SK-N-SH (cell line): Measurements from ENCODE around the gene TADA2B.

Experiments used
- EZH2phosphoT487 ChIP-seq: fragments of 200-600 bp; sonication (generic); IDR thresholded peaks from 2 replicates; pipeline ENCODE4 v1.6.1; 2017; ENCODE audit warnings: low read depth, mixed run types, mild to moderate bottlenecking, antibody characterized with exemption, moderate library complexity, borderline replicate concordance
- GATA2 ChIP-seq: sonication (generic); formaldehyde crosslinking; IDR thresholded peaks from 2 replicates; pipeline ENCODE4 v1.5.0; 2020; ENCODE audit warnings: mild to moderate bottlenecking, missing genetic modification reagents
- MAX ChIP-seq: IDR thresholded peaks from 2 replicates; pipeline ENCODE4 v1.4.0; 2012; ENCODE audit warnings: low read depth
- MEF2A ChIP-seq: IDR thresholded peaks from 2 replicates; pipeline ENCODE4 v1.4.0; 2012; ENCODE audit warnings: low read depth, borderline replicate concordance
- POLR2AphosphoS5 ChIP-seq: IDR thresholded peaks from 2 replicates; pipeline ENCODE4 v1.6.1; 2012; ENCODE audit warnings: low read depth, low read length
- RFX5 ChIP-seq: IDR thresholded peaks from 2 replicates; pipeline ENCODE4 v1.6.1; 2012; ENCODE audit warnings: mild to moderate bottlenecking, improper control_type of control experiment, low read length
- SMC3 ChIP-seq: IDR thresholded peaks from 2 replicates; pipeline ENCODE4 v1.6.1; 2012; ENCODE audit warnings: low read depth, low read length, improper control_type of control experiment
- TAF1 ChIP-seq: IDR thresholded peaks from 2 replicates; pipeline ENCODE4 v1.6.1; 2012; ENCODE audit warnings: low read depth, mild to moderate bottlenecking, low read length, moderate library complexity, borderline replicate concordance
- TCF12 ChIP-seq: IDR thresholded peaks from 2 replicates; pipeline ENCODE4 v1.4.0; 2012
- TF ChIP-seq, protein P1 (sequence below): fragments of 200-600 bp; sonication (generic); IDR thresholded peaks from 2 replicates; pipeline ENCODE4 v1.6.1; 2017; ENCODE audit warnings: antibody characterized with exemption, mild to moderate bottlenecking, moderate library complexity
- TF ChIP-seq, protein P2 (sequence below): IDR thresholded peaks from 2 replicates; pipeline ENCODE4 v1.4.0; 2012; ENCODE audit warnings: low read depth, borderline replicate concordance
- TF ChIP-seq, protein P3 (sequence below): IDR thresholded peaks from 2 replicates; pipeline ENCODE4 v1.4.0; 2012; ENCODE audit warnings: low read depth, borderline replicate concordance

DNA sequence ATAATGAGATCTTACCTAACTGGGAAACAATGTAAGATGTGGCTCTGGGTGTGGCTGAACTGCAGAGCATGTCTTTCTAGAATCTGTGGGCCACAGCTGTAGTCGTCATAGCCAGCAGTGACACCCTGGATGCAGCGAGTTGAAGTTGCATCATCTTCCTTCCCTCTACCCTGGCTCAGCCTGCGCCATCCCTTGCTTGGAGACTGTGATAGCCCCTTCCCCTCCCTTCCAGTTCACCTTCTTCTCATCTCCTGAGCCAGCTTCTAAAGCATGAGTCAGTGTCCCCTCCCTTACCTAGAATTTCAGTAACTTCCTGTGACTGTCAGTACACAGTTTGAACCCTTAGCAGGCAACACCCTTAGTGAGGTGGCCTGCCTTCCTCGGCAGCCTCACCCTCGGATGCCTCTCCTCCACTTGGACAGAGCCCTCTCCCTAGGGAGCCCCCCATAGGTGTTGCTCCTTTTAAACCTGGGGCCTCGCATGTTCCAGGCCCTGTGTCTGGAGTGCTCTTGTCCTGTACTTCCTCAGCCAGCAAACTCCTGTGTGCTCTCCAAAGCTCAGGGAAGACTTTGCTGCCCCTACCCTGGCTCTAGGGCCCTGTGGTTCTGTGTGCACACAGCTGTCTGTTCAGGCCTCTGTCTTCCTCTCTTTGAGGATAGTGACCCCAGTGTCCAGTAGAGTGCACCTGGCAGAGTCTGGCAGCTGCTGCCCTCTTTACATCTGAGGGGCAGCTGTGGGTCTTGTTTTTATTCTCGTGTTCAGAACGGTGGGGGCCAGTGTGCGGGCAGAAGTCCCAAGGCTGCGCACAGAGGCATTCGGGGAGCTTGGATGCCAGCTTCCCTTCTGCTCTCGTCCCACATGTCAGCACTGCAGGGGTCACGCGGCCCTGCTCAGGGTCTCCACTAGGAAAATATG is 43.7 kb upstream of the TADA2B start:
- TF ChIP-seq TCF12: no peak
- TF ChIP-seq SMC3: no peak
- TF ChIP-seq, protein P1, sequence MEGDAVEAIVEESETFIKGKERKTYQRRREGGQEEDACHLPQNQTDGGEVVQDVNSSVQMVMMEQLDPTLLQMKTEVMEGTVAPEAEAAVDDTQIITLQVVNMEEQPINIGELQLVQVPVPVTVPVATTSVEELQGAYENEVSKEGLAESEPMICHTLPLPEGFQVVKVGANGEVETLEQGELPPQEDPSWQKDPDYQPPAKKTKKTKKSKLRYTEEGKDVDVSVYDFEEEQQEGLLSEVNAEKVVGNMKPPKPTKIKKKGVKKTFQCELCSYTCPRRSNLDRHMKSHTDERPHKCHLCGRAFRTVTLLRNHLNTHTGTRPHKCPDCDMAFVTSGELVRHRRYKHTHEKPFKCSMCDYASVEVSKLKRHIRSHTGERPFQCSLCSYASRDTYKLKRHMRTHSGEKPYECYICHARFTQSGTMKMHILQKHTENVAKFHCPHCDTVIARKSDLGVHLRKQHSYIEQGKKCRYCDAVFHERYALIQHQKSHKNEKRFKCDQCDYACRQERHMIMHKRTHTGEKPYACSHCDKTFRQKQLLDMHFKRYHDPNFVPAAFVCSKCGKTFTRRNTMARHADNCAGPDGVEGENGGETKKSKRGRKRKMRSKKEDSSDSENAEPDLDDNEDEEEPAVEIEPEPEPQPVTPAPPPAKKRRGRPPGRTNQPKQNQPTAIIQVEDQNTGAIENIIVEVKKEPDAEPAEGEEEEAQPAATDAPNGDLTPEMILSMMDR: no peak
- no peak for TF ChIP-seq MEF2A
- TF ChIP-seq MAX: no peak
- TF ChIP-seq EZH2phosphoT487: no peak
- no peak for TF ChIP-seq GATA2 (CRISPR knock-in tag)
- TF ChIP-seq POLR2AphosphoS5: no peak
- TF ChIP-seq, protein P2, sequence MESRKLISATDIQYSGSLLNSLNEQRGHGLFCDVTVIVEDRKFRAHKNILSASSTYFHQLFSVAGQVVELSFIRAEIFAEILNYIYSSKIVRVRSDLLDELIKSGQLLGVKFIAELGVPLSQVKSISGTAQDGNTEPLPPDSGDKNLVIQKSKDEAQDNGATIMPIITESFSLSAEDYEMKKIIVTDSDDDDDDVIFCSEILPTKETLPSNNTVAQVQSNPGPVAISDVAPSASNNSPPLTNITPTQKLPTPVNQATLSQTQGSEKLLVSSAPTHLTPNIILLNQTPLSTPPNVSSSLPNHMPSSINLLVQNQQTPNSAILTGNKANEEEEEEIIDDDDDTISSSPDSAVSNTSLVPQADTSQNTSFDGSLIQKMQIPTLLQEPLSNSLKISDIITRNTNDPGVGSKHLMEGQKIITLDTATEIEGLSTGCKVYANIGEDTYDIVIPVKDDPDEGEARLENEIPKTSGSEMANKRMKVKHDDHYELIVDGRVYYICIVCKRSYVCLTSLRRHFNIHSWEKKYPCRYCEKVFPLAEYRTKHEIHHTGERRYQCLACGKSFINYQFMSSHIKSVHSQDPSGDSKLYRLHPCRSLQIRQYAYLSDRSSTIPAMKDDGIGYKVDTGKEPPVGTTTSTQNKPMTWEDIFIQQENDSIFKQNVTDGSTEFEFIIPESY: no peak
- TF ChIP-seq, protein P3, sequence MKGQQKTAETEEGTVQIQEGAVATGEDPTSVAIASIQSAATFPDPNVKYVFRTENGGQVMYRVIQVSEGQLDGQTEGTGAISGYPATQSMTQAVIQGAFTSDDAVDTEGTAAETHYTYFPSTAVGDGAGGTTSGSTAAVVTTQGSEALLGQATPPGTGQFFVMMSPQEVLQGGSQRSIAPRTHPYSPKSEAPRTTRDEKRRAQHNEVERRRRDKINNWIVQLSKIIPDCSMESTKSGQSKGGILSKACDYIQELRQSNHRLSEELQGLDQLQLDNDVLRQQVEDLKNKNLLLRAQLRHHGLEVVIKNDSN: no peak
- TF ChIP-seq TAF1: no peak
- no peak for TF ChIP-seq RFX5
